HepG2 (cell line): ENCODE results near the gene CNTFR. TPM values are rescaled to one million over a fixed set of nuclear protein-coding genes. Genes with fewer than 3 reads are reported as not detected.
"Not testable (repeated sequence)": the region's sequence is repeated elsewhere in the genome, so short reads cannot be mapped to it uniquely, and the experiment has no call there.

Experiments
- ATAC-seq: fragments of 200-7000 bp; cut with Tn5 transposase; 3 replicates; pipeline ENCODE4 v1.9.1; 2020; ENCODE audit warnings: mild to moderate bottlenecking, moderate library complexity
- BruUV-seq: library from RNA; stranded (reverse); fragments of 400-500 nt; replicated peaks from 2 replicates; lab custom pipeline; 2021; lab: Mats Ljungman, UMichigan
- CTCF ChIA-PET: fragments of 300-600 bp; formaldehyde crosslinking; extraction: SDS; loops from one replicate; lab custom pipeline; 2021; ENCODE audit warnings: low total read pairs, inconsistent platforms, low intra/inter-chr PET ratio; lab: Yijun Ruan, JAX
- POLR2A ChIA-PET: fragments of 350-600 bp; sonication (Branson Sonifier 250); formaldehyde crosslinking; loops from one replicate; lab custom pipeline; 2020; ENCODE audit warnings: antibody characterized with exemption, inconsistent platforms; lab: Yijun Ruan, JAX
- DNase-seq: peaks from one replicate; pipeline ENCODE4 v3.0.0-alpha.2; 2015; ENCODE audit warnings: low spot score
- FAIRE-seq: peaks from 3 replicates; lab custom pipeline; 2011; peaks lifted over from hg19 to GRCh38; lab: Jason Lieb, UNC
- H2AFZ ChIP-seq: one replicate; pipeline ENCODE4 v1.6.1; 2011; ENCODE audit warnings: low read length, inconsistent platforms
- H3K27ac ChIP-seq: fragments of 300-600 bp; 3 replicates; pipeline ENCODE4 v1.8.0; 2011; ENCODE audit warnings: mixed run types, mild to moderate bottlenecking, mixed read lengths, low read length, inconsistent platforms; ENCODE audit not compliant: insufficient read depth; ENCODE audit errors: extremely low read length
- H3K27me3 ChIP-seq, 2 experiments: fragments of 200-600 bp in 1 of 2; 2 replicates in 1 of 2; 3 replicates in 1 of 2; pipeline versions ENCODE4 v1.6.0 to v1.8.0; 2011; ENCODE audit warnings: low read length in 2 of 2, mild to moderate bottlenecking in 2 of 2, moderate library complexity in 2 of 2, inconsistent platforms in 1 of 2; ENCODE audit not compliant: insufficient read depth in 2 of 2, control insufficient read depth in 1 of 2
- H3K36me3 ChIP-seq, 2 experiments: fragments of 200-600 bp in 1 of 2; replicated peaks in 1 of 2; 2 replicates in 1 of 2; 3 replicates in 1 of 2; pipeline versions ENCODE4 v1.5.1 to v1.8.0; 2011; ENCODE audit warnings: low read length in 2 of 2, inconsistent platforms in 1 of 2; ENCODE audit not compliant: insufficient read depth in 2 of 2, control insufficient read depth in 1 of 2
- H3K4me1 ChIP-seq: 2 replicates; pipeline ENCODE4 v1.5.1; 2012; ENCODE audit warnings: low read length, inconsistent platforms; ENCODE audit not compliant: insufficient read depth
- H3K4me2 ChIP-seq: 2 replicates; pipeline ENCODE4 v1.6.0; 2011; ENCODE audit warnings: low read depth, low read length, inconsistent platforms
- H3K4me3 ChIP-seq, 3 experiments: fragments of 200-600 bp in 1 of 3; sonication (generic), shearing (Covaris generic) in 1 of 3; replicated peaks in 1 of 3; 2 replicates each; pipeline ENCODE4 v1.5.1; 2011 to 2016; ENCODE audit warnings: low read length in 3 of 3, inconsistent platforms in 2 of 3, low read depth in 2 of 3, mild to moderate bottlenecking in 2 of 3, control low read depth in 1 of 3, mixed read lengths in 1 of 3; ENCODE audit not compliant: insufficient read depth in 1 of 3
- H3K79me2 ChIP-seq: one replicate; pipeline ENCODE4 v1.6.1; 2011; ENCODE audit warnings: low read length, inconsistent platforms; ENCODE audit not compliant: insufficient read depth
- H3K9ac ChIP-seq: 2 replicates; pipeline ENCODE4 v1.6.0; 2011; ENCODE audit warnings: mild to moderate bottlenecking, low read depth, low read length, inconsistent platforms; ENCODE audit not compliant: insufficient read depth
- H3K9me3 ChIP-seq: 2 replicates; pipeline ENCODE4 v1.5.1; 2012; ENCODE audit warnings: mild to moderate bottlenecking, low read length
- H4K20me1 ChIP-seq: 2 replicates; pipeline ENCODE4 v1.6.0; 2011; ENCODE audit warnings: inconsistent platforms, mild to moderate bottlenecking, low read length, moderate library complexity; ENCODE audit not compliant: insufficient read depth
- TFAP4 ChIP-seq: sonication (generic); IDR thresholded peaks from 2 replicates; pipeline ENCODE4 v1.6.1; 2016; ENCODE audit warnings: low read depth, borderline replicate concordance
- TP53 ChIP-seq: sonication (generic); formaldehyde crosslinking; conservative IDR thresholded peaks from 2 replicates; pipeline ENCODE4 v1.4.0; 2020; ENCODE audit warnings: missing genetic modification reagents
- ZBTB37 ChIP-seq: sonication (generic); formaldehyde crosslinking; IDR thresholded peaks from 2 replicates; pipeline ENCODE4 v1.4.0; 2020; ENCODE audit warnings: mild to moderate bottlenecking, missing genetic modification reagents
- ZNF136 ChIP-seq: sonication (generic); formaldehyde crosslinking; IDR thresholded peaks from 2 replicates; pipeline ENCODE4 v1.8.1; 2022; ENCODE audit warnings: low read depth, mild to moderate bottlenecking, moderate library complexity, missing genetic modification reagents
- ZNF263 ChIP-seq: sonication (generic); formaldehyde crosslinking; IDR thresholded peaks from 2 replicates; pipeline ENCODE4 v1.4.0; 2020; ENCODE audit warnings: missing genetic modification reagents
- ZNF598 ChIP-seq: sonication (generic); formaldehyde crosslinking; IDR thresholded peaks from 2 replicates; pipeline ENCODE4 v1.5.1; 2020; ENCODE audit warnings: mild to moderate bottlenecking, missing genetic modification reagents, borderline replicate concordance
- ZNF710 ChIP-seq: sonication (generic); formaldehyde crosslinking; IDR thresholded peaks from 2 replicates; pipeline ENCODE4 v1.5.0; 2020; ENCODE audit warnings: mild to moderate bottlenecking, missing genetic modification reagents, borderline replicate concordance
- ZNF737 ChIP-seq: sonication (generic); formaldehyde crosslinking; IDR thresholded peaks from 2 replicates; pipeline ENCODE4 v1.5.0; 2020; ENCODE audit warnings: missing genetic modification reagents, mild to moderate bottlenecking, borderline replicate concordance
- ZNF770 ChIP-seq: sonication (generic); formaldehyde crosslinking; IDR thresholded peaks from 2 replicates; pipeline ENCODE4 v1.5.0; 2020; ENCODE audit warnings: mild to moderate bottlenecking, missing genetic modification reagents
- ZNF83 ChIP-seq: sonication (generic); formaldehyde crosslinking; IDR thresholded peaks from 2 replicates; pipeline ENCODE4 v1.4.0; 2020; ENCODE audit warnings: missing genetic modification reagents, mild to moderate bottlenecking, borderline replicate concordance
- WGBS: methylation state at CpG from one replicate; pipeline ENCODE4 v1.1.6; 2017; ENCODE audit warnings: low lambda C conversion rate; 5-methylcytosine and 5-hydroxymethylcytosine counted together
- in situ Hi-C: cut with HindIII; loops from 2 replicates; pipeline ENCODE4 v1.10.0; 2017; ENCODE audit warnings: low pct_unique_long_range_greater_than_20kb; ENCODE audit not compliant: extremely low pct_ligation_motif_present
- intact Hi-C: fragments of 100-400 bp; cut with micrococcal nuclease; formaldehyde crosslinking; loops from one replicate; pipeline ENCODE4 v1.10.0; 2022; ENCODE audit not compliant: unreplicated experiment
- polyA plus RNA-seq, 8 experiments: library from polyadenylated mRNA; depleted of rRNA in 3 of 8; stranded (reverse) in 7 of 8; unstranded in 1 of 8; fragments of >200 nt; fragmentation: Illumina TruSeq in 4 of 8; extraction: Trizol in 4 of 8; gene quantifications; 2 replicates each; pipeline versions ENCODE4 v1.2.1 to v1.2.3, GENCODE V29; 2011 to 2016; ENCODE audit warnings: low read depth in 4 of 8, missing spikeins in 1 of 8, mixed read lengths in 1 of 8; ENCODE audit not compliant: insufficient read depth in 1 of 8
- total RNA-seq, 5 experiments: library from RNA; depleted of rRNA; stranded (reverse); fragments of >200 nt; fragmentation: Illumina TruSeq; extraction: Trizol; gene quantifications; 2 replicates each; pipeline ENCODE4 v1.2.3, GENCODE V29; 2016; ENCODE audit warnings: low read depth in 1 of 5

The CNTFR gene
- total and polyA plus RNA-seq, 2 of the 13 experiments (the other 11 are each of a cell fraction or from before 2014, with no cell fraction given): not detected

GRCh38 chr9:34639322-34639721 lies 49.8 kb upstream of the CNTFR start:
- BruUV-seq, H4K20me1 ChIP-seq, H3K27ac ChIP-seq, H3K4me3 ChIP-seq, H2AFZ ChIP-seq, H3K4me2 ChIP-seq, CTCF ChIA-PET, DNase-seq, H3K9ac ChIP-seq, H3K27me3 ChIP-seq, ATAC-seq, FAIRE-seq, H3K9me3 ChIP-seq, intact Hi-C loops, H3K36me3 ChIP-seq, in situ Hi-C loops: not testable (repeated sequence)
- POLR2A ChIA-PET: interaction anchor here (0.6 to 3.2 kb wide), 2 partner anchors 12 to 26 kb away, joined by 3 to 29 read pairs; partner anchors contain the start of gene IL11RA
- H3K4me1 ChIP-seq: peaks cover 71% of the 10 kb centered on the region
- H3K79me2 ChIP-seq: peaks cover 14% of the 10 kb centered on the region
- peak; percentile 83; the same call in 1 of the 2 replicates for TF ChIP-seq ZNF770
- WGBS: 90% methylated on average over 8 of the region's 8 CpGs

- ATAC-seq (no peak), FAIRE-seq (no peak), DNase-seq (no peak)
- Histone ChIP-seq H3K27me3 (no peaks in the 10 kb centered on the region; a peak in 1 of 5 replicates), H3K4me2 (peak overlapping the region; percentile 99), H3K79me2 (peaks cover 14% of the 10 kb centered on the region), H3K4me3 (peak overlapping the region; percentile 66 to 91 (median 86)), H3K27ac (peak overlapping the region; percentile 70), H2AFZ (no peak overlapping the region), H3K9me3 (no peaks in the 10 kb centered on the region), H3K9ac (peak overlapping the region; percentile 77), H3K36me3 (peaks cover 3 to 4% of the 10 kb centered on the region in 2 experiments; a peak in 3 of 5 replicates), H3K4me1 (peaks cover 64% of the 10 kb centered on the region), H4K20me1 (no peaks in the 10 kb centered on the region)
- POLR2A ChIA-PET: interaction anchor here (1.0 to 6.9 kb wide), 12 partner anchors 8 to 434 kb away, joined by 3 to 100 read pairs (median 9); partner anchors contain the start of genes ARID3C, DCTN3, GALT and IL11RA
- in situ Hi-C loops (no loop called here), intact Hi-C loops (no loop called here)
- BruUV-seq: no TSS peak
- 0% methylated on average over 4 of the region's 7 CpGs for WGBS
- CTCF ChIA-PET: interaction anchor here (1.3 kb wide), 1 partner anchor 8 kb away, joined by 5 read pairs; the partner anchor contains the start of gene GALT
- TF ChIP-seq ZNF710 (CRISPR knock-in tag) (0 out of 2 replicates have a peak, but pooled peaks have one; percentile 1), ZNF136 (CRISPR knock-in tag) (0 out of 2 replicates have a peak, but pooled peaks have one; percentile 30), TP53 (CRISPR knock-in tag) (no peak), ZNF598 (CRISPR knock-in tag) (peak; percentile 36; the same call in 1 of the 2 replicates), ZNF737 (CRISPR knock-in tag) (no peak), TFAP4 (0 out of 2 replicates have a peak, but pooled peaks have one; percentile 3), ZNF83 (CRISPR knock-in tag) (no peak), ZBTB37 (peak; percentile 31; the same call in 1 of the 2 replicates), ZNF263 (CRISPR knock-in tag) (peak; percentile 14; the same call in 1 of the 2 replicates)
Observed at GRCh38 chr9:34638138-34638445, 48.6 kb upstream of the CNTFR start.
